ENCODE results near the gene COX4I1. TPM values are rescaled to one million over a fixed set of nuclear protein-coding genes. Genes with fewer than 3 reads are reported as not detected.
A peak's percentile ranks its signal among the peaks of the same experiment; 100 is the strongest.

Gene COX4I1
- total RNA-seq, 1 experiment from 2014 or later = 506 TPM

- H3K79me1 ChIP-seq (ENCODE audit: insufficient read depth, low read depth, low read length, poor library complexity, severe bottlenecking) = peaks cover 28% of the 10 kb centered on the region
- no peak for DNase-seq
- H3K9me3 ChIP-seq (ENCODE audit: control insufficient read depth, low read depth, low read length) = no peaks in the 10 kb centered on the region
- peaks cover 0 to 2% of the 10 kb centered on the region in 2 experiments; a peak in 1 of 5 replicates for H3K9me3 Mint-ChIP-seq
- peaks cover 13% of the 10 kb centered on the region for H3K23me2 ChIP-seq (ENCODE audit: insufficient read length, low read depth, low read length, poor library complexity, severe bottlenecking)
- no peak overlapping the region for H3K4me2 ChIP-seq (ENCODE audit: insufficient read depth, insufficient read length, low read length)
- H3K4me1 ChIP-seq (ENCODE audit: insufficient read depth, low read length) = no peaks in the 10 kb centered on the region; the same call in 1 of the 2 replicates
- H4K91ac ChIP-seq (ENCODE audit: insufficient read length, low read depth, low read length) = no peak overlapping the region
- no CpG with 5 or more reads among the region's 7 CpGs for WGBS (ENCODE audit: extremely low coverage, insufficient read length, low lambda C conversion rate)
- H4K8ac ChIP-seq (replicated peaks; ENCODE audit: insufficient read length, low read depth, low read length) = no peak overlapping the region
- no peak overlapping the region for H3K27ac ChIP-seq (ENCODE audit: insufficient read length, low read depth, low read length)
- H3K27me3 ChIP-seq (ENCODE audit: insufficient read depth, low read length) = no peaks in the 10 kb centered on the region
- peaks cover 43% of the 10 kb centered on the region for H3K79me2 ChIP-seq (ENCODE audit: insufficient read depth, low read length)
- no peak overlapping the region for H3K18ac ChIP-seq (ENCODE audit: insufficient read length, low read depth, low read length)
- no peak overlapping the region for H2AK5ac ChIP-seq (ENCODE audit: insufficient read length, low read length)
- H3K56ac ChIP-seq (ENCODE audit: insufficient read length, low read depth, low read length) = no peak overlapping the region
- no peak overlapping the region for H3K4ac ChIP-seq (ENCODE audit: low read depth, low read length)
- peaks cover 18 to 19% of the 10 kb centered on the region in 2 experiments for H3K4me1 Mint-ChIP-seq
- H2BK120ac ChIP-seq (ENCODE audit: low read depth, low read length, poor library complexity, severe bottlenecking) = no peak overlapping the region
- H2AFZ ChIP-seq (ENCODE audit: low read length) = no peak overlapping the region
- H4K5ac ChIP-seq (ENCODE audit: insufficient read length, low read depth, low read length) = no peak overlapping the region
- H3K27ac Mint-ChIP-seq = peak overlapping the region in 2 of 3 experiments; percentile 65 to 85; a peak in 1 of 7 replicates
- no peak overlapping the region for H2BK12ac ChIP-seq (ENCODE audit: insufficient read length, low read depth, low read length)
- H3K4me3 Mint-ChIP-seq = no peak overlapping the region; a peak in 2 of 5 replicates
- H3T11ph ChIP-seq (ENCODE audit: low read length) = no peak overlapping the region
- H3K9ac ChIP-seq (ENCODE audit: extremely low read depth, insufficient read length, low read length) = no peak overlapping the region
- peaks cover 46 to 66% (median 66%) of the 10 kb centered on the region in 3 experiments for H3K36me3 Mint-ChIP-seq (ENCODE audit: insufficient read depth in 1 of 3, low read depth in 3 of 3)
- no peak overlapping the region for H2BK20ac ChIP-seq (ENCODE audit: low read depth, low read length, poor library complexity, severe bottlenecking)
- H4K20me1 ChIP-seq (ENCODE audit: control insufficient read depth, insufficient read depth, insufficient read length) = peaks cover 3% of the 10 kb centered on the region
- TF ChIP-seq CTCF (conservative IDR thresholded peaks at IDR 0.05) = no peak
- no peak overlapping the region for H3K14ac ChIP-seq (ENCODE audit: insufficient read depth, low read length)
- H3K27me3 Mint-ChIP-seq (ENCODE audit: low read depth) = no peaks in the 10 kb centered on the region
- no peak overlapping the region for H3K23ac ChIP-seq (ENCODE audit: insufficient read length, low read depth, low read length)
- H2BK5ac ChIP-seq (ENCODE audit: insufficient read length, low read length) = no peak overlapping the region
- H2BK15ac ChIP-seq (ENCODE audit: low read depth, low read length) = no peak overlapping the region
Observed at GRCh38 chr16:85796599-85796998, 2.9 kb upstream of the COX4I1 start.

Data from H9 (cell line).